K562 (cell line): ENCODE measurements around the gene GCN1. TPM values are rescaled to one million over a fixed set of nuclear protein-coding genes. Genes with fewer than 3 reads are reported as not detected.

ENCODE experiments used
- ARNT ChIP-seq, 2 experiments: fragments of 450-650 bp; IDR thresholded peaks; 2 replicates each; pipeline ENCODE4 v1.6.1; 2016; ENCODE audit warnings: mild to moderate bottlenecking in 1 of 2
- ATF1 ChIP-seq, 2 experiments: fragments of 450-650 bp in 1 of 2; IDR thresholded peaks; 2 replicates each; pipeline ENCODE4 v1.6.1; 2016; ENCODE audit warnings: missing compliant biosample characterization in 1 of 2, missing genetic modification characterization in 1 of 2
- CTBP1 ChIP-seq: fragments of 450-650 bp; IDR thresholded peaks from 2 replicates; pipeline ENCODE4 v1.6.1; 2016; ENCODE audit warnings: borderline replicate concordance
- KDM2B ChIP-seq: fragments of 250-450 bp; sonication (Bioruptor Pico); IDR thresholded peaks from 2 replicates; pipeline ENCODE4 v1.8.0; 2021; ENCODE audit warnings: mild to moderate bottlenecking, moderate library complexity
- NRF1 ChIP-seq, 2 experiments: fragments of 450-650 bp; IDR thresholded peaks in 1 of 2; conservative IDR thresholded peaks in 1 of 2; 2 replicates each; pipeline ENCODE4 v1.6.1; 2014; ENCODE audit warnings: mild to moderate bottlenecking in 2 of 2
- RAD21 ChIP-seq, 2 experiments: fragments of 250-450 bp in 1 of 2; fragments of 450-650 bp in 1 of 2; sonication (Bioruptor Pico) in 1 of 2; formaldehyde crosslinking in 1 of 2; IDR thresholded peaks in 1 of 2; conservative IDR thresholded peaks in 1 of 2; 2 replicates each; pipeline versions ENCODE4 v1.4.0 to v1.8.0; 2020 to 2022; ENCODE audit warnings: mild to moderate bottlenecking in 2 of 2, moderate library complexity in 1 of 2
- TAF7 ChIP-seq: fragments of 450-650 bp; IDR thresholded peaks from 2 replicates; pipeline ENCODE4 v1.6.1; 2016; ENCODE audit warnings: missing genetic modification characterization, missing compliant biosample characterization
- ZEB2 ChIP-seq: fragments of 450-650 bp; IDR thresholded peaks from 2 replicates; pipeline ENCODE4 v1.6.1; 2016
- ZNF324 ChIP-seq: fragments of 250-450 bp; sonication (Bioruptor Pico); IDR thresholded peaks from 2 replicates; pipeline ENCODE4 v1.4.0; 2020; ENCODE audit warnings: mild to moderate bottlenecking
- ZNF707 ChIP-seq: fragments of 250-450 bp; sonication (Bioruptor Pico); conservative IDR thresholded peaks from 2 replicates; pipeline ENCODE4 v1.8.0; 2022; ENCODE audit warnings: inconsistent platforms, mild to moderate bottlenecking, moderate library complexity
- polyA plus RNA-seq, 8 experiments: library from polyadenylated mRNA; depleted of rRNA in 4 of 8; stranded (reverse) in 5 of 8; unstranded in 3 of 8; fragments of >200 nt; fragmentation: Nextera tagmentation in 2 of 8; fragmentation: Illumina TruSeq in 1 of 8; extraction: Ambion mirVana in 2 of 8; extraction: Trizol in 1 of 8; gene quantifications; 2 replicates each; pipeline versions ENCODE4 v1.2.1 to v1.2.3, GENCODE V29; 2011 to 2014; ENCODE audit warnings: inconsistent platforms in 1 of 8, missing spikeins in 1 of 8
- total RNA-seq, 7 experiments: library from RNA; depleted of rRNA in 6 of 7; stranded (reverse); fragments of >200 nt in 6 of 7; fragmentation: Illumina TruSeq in 2 of 7; extraction: Trizol in 2 of 7; gene quantifications; 2 replicates each; pipeline versions ENCODE4 v1.2.1 to v1.2.3, GENCODE V29; 2011 to 2021; ENCODE audit warnings: low replicate concordance in 1 of 7
- TF ChIP-seq, protein P1 (sequence below): fragments of 450-650 bp; IDR thresholded peaks from 2 replicates; pipeline ENCODE4 v1.6.1; 2018; ENCODE audit not compliant: partially characterized antibody
- TF ChIP-seq, protein P2 (sequence below), 2 experiments: fragments of 450-650 bp; formaldehyde crosslinking in 1 of 2; IDR thresholded peaks; 2 replicates each; pipeline versions ENCODE4 v1.4.0 to v1.6.1; 2014 to 2020; ENCODE audit warnings: mild to moderate bottlenecking in 2 of 2, borderline replicate concordance in 1 of 2, low read depth in 1 of 2
- TF ChIP-seq, protein P3 (sequence below): fragments of 450-650 bp; IDR thresholded peaks from 2 replicates; pipeline ENCODE4 v1.6.1; 2014; ENCODE audit warnings: low read depth, mild to moderate bottlenecking, moderate library complexity, borderline replicate concordance

Gene GCN1
- total and polyA plus RNA-seq, 9 of the 15 experiments (the other 6 are each of a cell fraction or from before 2014, with no cell fraction given): 11.9 to 190 (median 51.7) TPM

DNA sequence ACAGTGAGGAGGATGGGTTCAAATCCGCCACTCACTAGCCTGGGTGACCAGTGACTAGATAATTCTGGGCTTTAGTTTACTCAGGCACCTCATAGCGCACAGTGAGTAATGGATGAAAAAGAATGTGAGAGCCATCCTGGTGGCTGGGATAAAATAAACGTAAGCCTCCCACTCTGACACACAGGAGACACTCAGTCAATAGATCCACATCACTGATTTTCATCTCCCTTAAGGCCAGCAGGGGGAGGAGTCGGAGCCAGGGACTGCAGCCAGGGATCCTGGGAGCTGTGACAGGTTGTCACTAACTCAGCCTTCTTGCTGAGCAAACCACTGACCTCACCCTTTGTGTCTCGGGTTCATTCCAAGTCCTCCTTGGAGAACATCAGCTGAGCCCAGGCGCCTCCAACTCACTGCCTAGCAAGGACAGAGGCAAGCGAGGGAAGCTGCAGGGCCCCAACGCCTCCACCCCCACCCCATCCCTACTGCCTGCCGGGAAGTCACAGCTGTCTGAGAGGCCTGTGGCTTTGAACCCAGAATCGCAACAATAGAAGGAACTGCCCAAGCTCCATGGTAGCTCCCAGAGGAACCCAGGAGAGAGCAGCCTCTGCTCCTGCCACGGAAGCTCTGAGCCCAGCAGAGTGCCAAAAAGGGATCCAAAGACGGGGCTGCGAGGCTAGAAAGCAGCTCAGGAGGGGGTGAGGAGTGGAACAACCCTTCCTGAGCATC is 40.3 kb upstream of the GCN1 start (continued):
- TF ChIP-seq, protein P1, sequence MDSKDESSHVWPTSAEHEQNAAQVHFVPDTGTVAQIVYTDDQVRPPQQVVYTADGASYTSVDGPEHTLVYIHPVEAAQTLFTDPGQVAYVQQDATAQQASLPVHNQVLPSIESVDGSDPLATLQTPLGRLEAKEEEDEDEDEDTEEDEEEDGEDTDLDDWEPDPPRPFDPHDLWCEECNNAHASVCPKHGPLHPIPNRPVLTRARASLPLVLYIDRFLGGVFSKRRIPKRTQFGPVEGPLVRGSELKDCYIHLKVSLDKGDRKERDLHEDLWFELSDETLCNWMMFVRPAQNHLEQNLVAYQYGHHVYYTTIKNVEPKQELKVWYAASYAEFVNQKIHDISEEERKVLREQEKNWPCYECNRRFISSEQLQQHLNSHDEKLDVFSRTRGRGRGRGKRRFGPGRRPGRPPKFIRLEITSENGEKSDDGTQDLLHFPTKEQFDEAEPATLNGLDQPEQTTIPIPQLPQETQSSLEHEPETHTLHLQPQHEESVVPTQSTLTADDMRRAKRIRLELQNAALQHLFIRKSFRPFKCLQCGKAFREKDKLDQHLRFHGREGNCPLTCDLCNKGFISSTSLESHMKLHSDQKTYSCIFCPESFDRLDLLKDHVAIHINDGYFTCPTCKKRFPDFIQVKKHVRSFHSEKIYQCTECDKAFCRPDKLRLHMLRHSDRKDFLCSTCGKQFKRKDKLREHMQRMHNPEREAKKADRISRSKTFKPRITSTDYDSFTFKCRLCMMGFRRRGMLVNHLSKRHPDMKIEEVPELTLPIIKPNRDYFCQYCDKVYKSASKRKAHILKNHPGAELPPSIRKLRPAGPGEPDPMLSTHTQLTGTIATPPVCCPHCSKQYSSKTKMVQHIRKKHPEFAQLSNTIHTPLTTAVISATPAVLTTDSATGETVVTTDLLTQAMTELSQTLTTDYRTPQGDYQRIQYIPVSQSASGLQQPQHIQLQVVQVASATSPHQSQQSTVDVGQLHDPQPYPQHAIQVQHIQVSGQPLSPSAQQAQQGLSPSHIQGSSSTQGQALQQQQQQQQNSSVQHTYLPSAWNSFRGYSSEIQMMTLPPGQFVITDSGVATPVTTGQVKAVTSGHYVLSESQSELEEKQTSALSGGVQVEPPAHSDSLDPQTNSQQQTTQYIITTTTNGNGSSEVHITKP: peak; percentile 36
- TF ChIP-seq ATF1 (CRISPR knock-in tag; IDR thresholded peaks at IDR 0.05): no peak
- TF ChIP-seq ATF1 (tag; IDR thresholded peaks at IDR 0.05): peak; percentile 65; the same call in 1 of the 2 replicates
- no peak for TF ChIP-seq ZNF324 (CRISPR knock-in tag)
- peak; percentile 90 for TF ChIP-seq CTBP1
- TF ChIP-seq, protein P2, sequence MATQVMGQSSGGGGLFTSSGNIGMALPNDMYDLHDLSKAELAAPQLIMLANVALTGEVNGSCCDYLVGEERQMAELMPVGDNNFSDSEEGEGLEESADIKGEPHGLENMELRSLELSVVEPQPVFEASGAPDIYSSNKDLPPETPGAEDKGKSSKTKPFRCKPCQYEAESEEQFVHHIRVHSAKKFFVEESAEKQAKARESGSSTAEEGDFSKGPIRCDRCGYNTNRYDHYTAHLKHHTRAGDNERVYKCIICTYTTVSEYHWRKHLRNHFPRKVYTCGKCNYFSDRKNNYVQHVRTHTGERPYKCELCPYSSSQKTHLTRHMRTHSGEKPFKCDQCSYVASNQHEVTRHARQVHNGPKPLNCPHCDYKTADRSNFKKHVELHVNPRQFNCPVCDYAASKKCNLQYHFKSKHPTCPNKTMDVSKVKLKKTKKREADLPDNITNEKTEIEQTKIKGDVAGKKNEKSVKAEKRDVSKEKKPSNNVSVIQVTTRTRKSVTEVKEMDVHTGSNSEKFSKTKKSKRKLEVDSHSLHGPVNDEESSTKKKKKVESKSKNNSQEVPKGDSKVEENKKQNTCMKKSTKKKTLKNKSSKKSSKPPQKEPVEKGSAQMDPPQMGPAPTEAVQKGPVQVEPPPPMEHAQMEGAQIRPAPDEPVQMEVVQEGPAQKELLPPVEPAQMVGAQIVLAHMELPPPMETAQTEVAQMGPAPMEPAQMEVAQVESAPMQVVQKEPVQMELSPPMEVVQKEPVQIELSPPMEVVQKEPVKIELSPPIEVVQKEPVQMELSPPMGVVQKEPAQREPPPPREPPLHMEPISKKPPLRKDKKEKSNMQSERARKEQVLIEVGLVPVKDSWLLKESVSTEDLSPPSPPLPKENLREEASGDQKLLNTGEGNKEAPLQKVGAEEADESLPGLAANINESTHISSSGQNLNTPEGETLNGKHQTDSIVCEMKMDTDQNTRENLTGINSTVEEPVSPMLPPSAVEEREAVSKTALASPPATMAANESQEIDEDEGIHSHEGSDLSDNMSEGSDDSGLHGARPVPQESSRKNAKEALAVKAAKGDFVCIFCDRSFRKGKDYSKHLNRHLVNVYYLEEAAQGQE (IDR thresholded peaks at IDR 0.05; ENCODE audit: borderline replicate concordance): peak; percentile 39; the same call in 1 of the 2 replicates
- TF ChIP-seq, protein P2 (CRISPR knock-in tag; IDR thresholded peaks at IDR 0.05; ENCODE audit: low read depth): no peak
- TF ChIP-seq KDM2B (CRISPR knock-in tag): no peak
- TF ChIP-seq, protein P3, sequence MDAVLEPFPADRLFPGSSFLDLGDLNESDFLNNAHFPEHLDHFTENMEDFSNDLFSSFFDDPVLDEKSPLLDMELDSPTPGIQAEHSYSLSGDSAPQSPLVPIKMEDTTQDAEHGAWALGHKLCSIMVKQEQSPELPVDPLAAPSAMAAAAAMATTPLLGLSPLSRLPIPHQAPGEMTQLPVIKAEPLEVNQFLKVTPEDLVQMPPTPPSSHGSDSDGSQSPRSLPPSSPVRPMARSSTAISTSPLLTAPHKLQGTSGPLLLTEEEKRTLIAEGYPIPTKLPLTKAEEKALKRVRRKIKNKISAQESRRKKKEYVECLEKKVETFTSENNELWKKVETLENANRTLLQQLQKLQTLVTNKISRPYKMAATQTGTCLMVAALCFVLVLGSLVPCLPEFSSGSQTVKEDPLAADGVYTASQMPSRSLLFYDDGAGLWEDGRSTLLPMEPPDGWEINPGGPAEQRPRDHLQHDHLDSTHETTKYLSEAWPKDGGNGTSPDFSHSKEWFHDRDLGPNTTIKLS: no peak
- no peak for TF ChIP-seq TAF7 (tag)
- TF ChIP-seq RAD21 (CRISPR knock-in tag; conservative IDR thresholded peaks at IDR 0.05 in 1 of 2, IDR thresholded peaks at IDR 0.05 in 1 of 2): peak in 1 of 2 experiments; percentile 61; a peak in 3 of 4 replicates
- no peak for TF ChIP-seq ZNF707 (CRISPR knock-in tag)
- TF ChIP-seq NRF1 (conservative IDR thresholded peaks at IDR 0.05 in 1 of 2, IDR thresholded peaks at IDR 0.05 in 1 of 2): peak; percentile 41 to 56
- TF ChIP-seq ZEB2: peak; percentile 53; the same call in 1 of the 2 replicates
- TF ChIP-seq ARNT (IDR thresholded peaks at IDR 0.05): 0 out of 4 replicates have a peak, but pooled peaks of 1 of the 2 experiments have one; percentile 11
